SU-DHL-6 (cell line): ENCODE data around the gene SDK1.

Experiments
- H2AFZ ChIP-seq: fragments of 200-600 bp; sonication (generic); 2 replicates; pipeline ENCODE4 v1.6.1; 2014; ENCODE audit warnings: low read depth, mild to moderate bottlenecking, moderate library complexity, mixed read lengths, antibody characterized with exemption, low read length; ENCODE audit not compliant: severe bottlenecking
- H3F3A ChIP-seq: fragments of 200-600 bp; shearing (Covaris generic); 2 replicates; pipeline ENCODE4 v1.6.0; 2016; ENCODE audit warnings: antibody characterized with exemption, mild to moderate bottlenecking; ENCODE audit not compliant: insufficient read depth
- H3K27ac ChIP-seq: fragments of 200-600 bp; sonication (generic); 2 replicates; pipeline ENCODE4 v1.5.1; 2016; ENCODE audit warnings: low read depth, mild to moderate bottlenecking, low read length, moderate library complexity, mixed read lengths
- H3K27me3 ChIP-seq: fragments of 200-600 bp; sonication (generic), shearing (Covaris generic); 2 replicates; pipeline ENCODE4 v1.6.0; 2014; ENCODE audit warnings: mild to moderate bottlenecking, low read length
- H3K36me3 ChIP-seq: fragments of 200-600 bp; sonication (generic); 2 replicates; pipeline ENCODE4 v1.6.1; 2014; ENCODE audit warnings: mild to moderate bottlenecking, low read length, mixed read lengths
- H3K4me2 ChIP-seq: fragments of 300-600, 200-600 bp; shearing (Covaris generic), sonication (generic); 2 replicates; pipeline ENCODE4 v1.6.0; 2014; ENCODE audit warnings: low read length, low read depth, mild to moderate bottlenecking; ENCODE audit not compliant: poor library complexity, severe bottlenecking
- H3K4me3 ChIP-seq: fragments of 200-600 bp; sonication (generic); 2 replicates; pipeline ENCODE4 v1.5.1; 2014; ENCODE audit warnings: antibody characterized with exemption, low read length, mild to moderate bottlenecking, mixed read lengths; ENCODE audit not compliant: insufficient read depth, poor library complexity, severe bottlenecking
- H3K79me2 ChIP-seq: fragments of 200-600 bp; sonication (generic); 2 replicates; pipeline ENCODE4 v1.6.1; 2014; ENCODE audit warnings: mild to moderate bottlenecking, low read length, moderate library complexity; ENCODE audit not compliant: insufficient read depth
- H3K9ac ChIP-seq: fragments of 200-600 bp; sonication (generic); 2 replicates; pipeline ENCODE4 v1.7.0; 2014; ENCODE audit warnings: mild to moderate bottlenecking, low read length
- H3K9me2 ChIP-seq: fragments of 200-600 bp; sonication (generic); replicated peaks from 2 replicates; pipeline ENCODE4 v1.6.1; 2014; ENCODE audit warnings: low read length; ENCODE audit not compliant: insufficient read depth
- H3K9me3 ChIP-seq: fragments of 200-600 bp; sonication (generic); 2 replicates; pipeline ENCODE4 v1.6.1; 2014; ENCODE audit warnings: low read length, mixed read lengths; ENCODE audit not compliant: insufficient read depth
- H4K20me1 ChIP-seq: fragments of 200-600 bp; sonication (generic); 2 replicates; pipeline ENCODE4 v1.6.1; 2014; ENCODE audit warnings: low read depth, mild to moderate bottlenecking, antibody characterized with exemption, low read length, moderate library complexity, mixed read lengths
- CTCF ChIP-seq: fragments of 200-600 bp; sonication (generic); IDR thresholded peaks from one replicate; pipeline ENCODE4 v1.5.1; 2017; ENCODE audit warnings: antibody characterized with exemption, mild to moderate bottlenecking, low read length, moderate library complexity; ENCODE audit not compliant: insufficient read depth, poor library complexity, severe bottlenecking
- EZH2phosphoT487 ChIP-seq: fragments of 200-600 bp; sonication (generic), shearing (Covaris generic); conservative IDR thresholded peaks from 2 replicates; pipeline ENCODE4 v1.6.1; 2018; ENCODE audit warnings: mild to moderate bottlenecking, antibody characterized with exemption, low read length, moderate library complexity, mixed read lengths

SDK1 gene

GRCh38 chr7:3482147-3482921 is 181.3 kb downstream of the SDK1 start:
- no peak for TF ChIP-seq EZH2phosphoT487
- peak; percentile 51 for TF ChIP-seq CTCF

GRCh38 chr7:3486841-3487240 is 185.8 kb downstream of the SDK1 start:
- H3F3A ChIP-seq = no peaks in the 10 kb centered on the region
- no peaks in the 10 kb centered on the region for H3K27me3 ChIP-seq
- H3K36me3 ChIP-seq = no peaks in the 10 kb centered on the region
- no peak for TF ChIP-seq EZH2phosphoT487
- no peaks in the 10 kb centered on the region for H3K9me2 ChIP-seq
- no peaks in the 10 kb centered on the region for H3K9me3 ChIP-seq
- H3K4me2 ChIP-seq = no peak overlapping the region
- H3K4me3 ChIP-seq = no peak overlapping the region
- no peak overlapping the region for H2AFZ ChIP-seq
- no peaks in the 10 kb centered on the region for H3K79me2 ChIP-seq
- H3K27ac ChIP-seq = no peak overlapping the region
- H3K9ac ChIP-seq = no peak overlapping the region
- no peaks in the 10 kb centered on the region for H4K20me1 ChIP-seq

More at GRCh38 chr7:3482147-3482921, 181.3 kb downstream of the SDK1 start:
- H3K27ac ChIP-seq = no peak overlapping the region
- no peaks in the 10 kb centered on the region for H3K36me3 ChIP-seq
- no peak overlapping the region for H2AFZ ChIP-seq
- H3K9me2 ChIP-seq = no peaks in the 10 kb centered on the region
- no peak overlapping the region for H3K9ac ChIP-seq
- no peak overlapping the region for H3K4me2 ChIP-seq
- H3K9me3 ChIP-seq = no peaks in the 10 kb centered on the region
- no peaks in the 10 kb centered on the region for H3F3A ChIP-seq
- no peaks in the 10 kb centered on the region; the same call in 1 of the 2 replicates for H4K20me1 ChIP-seq
- H3K4me3 ChIP-seq = no peak overlapping the region
- no peaks in the 10 kb centered on the region for H3K79me2 ChIP-seq
- no peaks in the 10 kb centered on the region for H3K27me3 ChIP-seq

- H4K20me1 ChIP-seq = no peaks in the 10 kb centered on the region
- H3K27me3 ChIP-seq = no peaks in the 10 kb centered on the region
- no peaks in the 10 kb centered on the region for H3F3A ChIP-seq
- no peaks in the 10 kb centered on the region for H3K79me2 ChIP-seq
- no peak for TF ChIP-seq CTCF
- TF ChIP-seq EZH2phosphoT487 = no peak
- no peak overlapping the region for H3K9ac ChIP-seq
- no peaks in the 10 kb centered on the region for H3K9me3 ChIP-seq
- H3K4me2 ChIP-seq = no peak overlapping the region
- H3K36me3 ChIP-seq = no peaks in the 10 kb centered on the region
- H3K9me2 ChIP-seq = no peaks in the 10 kb centered on the region
- no peak overlapping the region for H2AFZ ChIP-seq
- no peak overlapping the region for H3K27ac ChIP-seq
- H3K4me3 ChIP-seq = no peak overlapping the region
These were observed 187.8 kb downstream of the SDK1 start for GRCh38 chr7:3488829-3489228.

- no peaks in the 10 kb centered on the region for H3K9me2 ChIP-seq
These were observed 192.4 kb downstream of the SDK1 start for GRCh38 chr7:3493499-3493898.

More at GRCh38 chr7:3493499-3493898, 192.4 kb downstream of the SDK1 start:
- Histone ChIP-seq H3K27me3 (no peaks in the 10 kb centered on the region), H3K36me3 (no peaks in the 10 kb centered on the region), H3K9me3 (no peaks in the 10 kb centered on the region), H3K4me3 (no peak overlapping the region), H3K27ac (no peak overlapping the region), H3K9ac (no peak overlapping the region), H4K20me1 (no peaks in the 10 kb centered on the region), H2AFZ (no peak overlapping the region), H3K4me2 (no peak overlapping the region), H3K79me2 (no peaks in the 10 kb centered on the region), H3F3A (no peaks in the 10 kb centered on the region)
- TF ChIP-seq EZH2phosphoT487 (no peak), CTCF (no peak)
